NCI-H2171 (cell line): Measurements from ENCODE around the gene KLHL21.

Experiments
- DNase-seq: peaks from one replicate; lab custom pipeline; 2025; lab: John Stamatoyannopoulos, UW

KLHL21 gene

DNA sequence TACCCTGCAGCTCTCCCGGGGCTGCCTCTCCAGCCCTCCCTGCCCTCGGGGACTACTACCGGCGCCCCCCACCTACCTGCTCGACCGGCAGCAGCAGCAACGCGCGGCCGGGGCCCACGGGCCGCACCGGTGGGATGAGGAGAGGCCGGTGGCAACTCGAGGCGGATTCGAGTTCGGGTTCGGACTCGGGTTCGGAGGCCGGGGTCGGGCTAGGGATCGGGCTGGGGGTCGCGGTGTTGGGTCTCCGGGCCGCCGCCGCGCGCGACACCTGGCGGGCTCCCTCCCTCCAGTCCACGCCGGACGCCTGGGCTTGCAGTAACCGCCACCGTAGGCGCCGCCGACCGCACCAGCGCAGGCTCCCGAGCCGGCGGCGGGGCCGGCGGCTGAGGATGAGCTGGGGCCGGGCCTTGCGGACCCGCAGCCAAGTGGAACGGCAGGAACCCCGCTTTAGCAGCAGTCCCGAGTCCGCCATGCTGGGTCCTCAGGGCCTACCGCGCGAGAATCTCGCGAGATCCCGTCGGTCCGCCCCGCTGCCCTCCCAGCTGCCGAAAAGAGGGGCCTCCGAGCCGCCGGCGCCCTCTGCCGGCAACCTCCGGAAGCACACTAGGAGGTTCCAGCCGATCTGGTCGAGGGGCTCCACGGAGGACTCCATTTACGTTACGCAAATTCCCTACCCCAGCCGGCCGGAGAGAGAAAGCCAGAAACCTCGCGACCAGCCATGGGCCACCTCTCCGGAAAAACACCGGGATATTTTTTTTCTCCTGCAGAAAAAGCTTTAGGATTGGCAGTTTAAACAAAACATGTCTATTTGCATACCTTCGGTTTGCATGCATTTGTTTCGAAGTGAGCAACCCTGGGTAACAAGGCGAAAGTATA, 48.4 kb downstream of the KLHL21 start, which contains the start of gene NOL9:
NOL9 (minus strand) TSS at position 483 of the 876 bp plus-strand sequence; CDS start at position 472, 11 bp downstream.
- DNase-seq, result peak; percentile 88

DNA sequence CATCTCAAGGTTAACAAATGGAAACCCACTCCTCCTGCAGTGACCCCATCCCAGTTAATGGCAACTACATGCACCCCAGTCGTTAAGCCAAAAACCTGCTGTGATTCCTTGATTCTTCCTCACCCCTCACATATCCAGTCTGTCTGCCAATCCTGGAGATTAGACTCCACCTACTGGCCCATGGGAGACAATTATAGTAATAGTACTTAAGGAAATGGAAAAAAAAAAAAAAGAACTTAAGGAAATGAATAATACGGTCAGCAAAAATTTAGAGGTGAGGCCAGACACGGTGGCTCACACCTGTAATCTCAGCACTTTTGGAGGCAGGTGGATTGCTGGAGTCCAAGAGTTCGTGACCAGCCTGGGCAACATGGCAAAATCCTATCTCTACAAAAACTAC, 55.4 kb downstream of the KLHL21 start:
- DNase-seq, result no peak

DNA sequence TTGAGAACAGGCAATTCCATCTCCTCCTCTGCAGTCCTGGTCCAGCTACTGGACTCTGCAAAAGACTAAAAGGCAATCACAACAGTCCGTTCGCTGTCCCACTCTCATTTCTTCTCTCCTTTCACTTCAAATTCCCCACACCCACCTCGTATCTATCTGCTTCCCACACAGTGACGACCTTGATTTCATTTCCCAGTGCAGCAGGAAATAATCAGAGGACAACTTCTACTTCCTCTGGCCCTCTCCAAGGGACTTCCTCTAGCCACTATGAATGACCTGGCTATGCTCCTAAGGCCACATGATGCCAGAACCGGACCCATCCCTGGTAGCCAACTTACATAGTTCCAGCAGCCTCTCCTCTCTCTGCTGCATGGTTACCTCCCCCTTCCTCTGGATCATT, 56.3 kb downstream of the KLHL21 start:
- no peak for DNase-seq

DNA sequence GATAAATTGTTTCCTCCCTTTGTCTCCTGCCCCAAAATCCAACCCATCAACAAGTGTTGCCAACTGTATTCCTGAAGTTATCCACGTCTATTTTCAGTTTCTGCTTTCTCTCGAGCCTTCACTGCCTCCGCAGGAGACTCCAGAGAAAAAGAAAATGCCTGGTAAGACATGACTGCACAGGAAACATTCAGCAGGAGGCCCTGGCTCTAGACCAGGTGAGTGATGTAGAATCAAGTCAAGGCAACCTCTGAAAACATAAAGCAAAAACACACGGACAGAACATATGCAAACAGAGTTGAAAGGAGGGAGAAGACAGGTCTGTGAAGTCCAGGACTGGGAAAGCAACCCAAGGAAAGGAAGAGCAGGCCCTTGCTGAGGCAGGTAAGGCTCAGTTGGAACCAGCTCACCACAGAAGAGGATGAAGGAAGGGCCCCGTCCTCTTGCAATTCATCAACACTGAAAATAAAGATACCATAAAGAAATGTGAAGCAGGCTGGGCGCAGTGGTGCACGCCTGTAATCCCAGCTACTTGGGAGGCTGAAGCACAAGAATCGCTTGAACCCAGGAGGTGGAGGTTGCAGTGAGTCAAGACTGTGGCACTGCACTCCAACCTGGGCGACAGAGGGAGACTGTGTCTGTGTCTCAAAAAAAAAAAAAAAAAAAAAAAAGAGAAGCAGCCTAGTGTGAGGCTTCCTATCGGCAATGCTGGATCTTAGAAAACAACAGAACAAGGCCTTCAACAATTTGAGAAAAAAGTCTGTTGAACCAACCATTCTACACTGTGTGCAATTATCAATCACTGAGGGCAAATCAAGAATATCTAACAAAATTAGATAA, 57.2 kb downstream of the KLHL21 start:
- no peak for DNase-seq

DNA sequence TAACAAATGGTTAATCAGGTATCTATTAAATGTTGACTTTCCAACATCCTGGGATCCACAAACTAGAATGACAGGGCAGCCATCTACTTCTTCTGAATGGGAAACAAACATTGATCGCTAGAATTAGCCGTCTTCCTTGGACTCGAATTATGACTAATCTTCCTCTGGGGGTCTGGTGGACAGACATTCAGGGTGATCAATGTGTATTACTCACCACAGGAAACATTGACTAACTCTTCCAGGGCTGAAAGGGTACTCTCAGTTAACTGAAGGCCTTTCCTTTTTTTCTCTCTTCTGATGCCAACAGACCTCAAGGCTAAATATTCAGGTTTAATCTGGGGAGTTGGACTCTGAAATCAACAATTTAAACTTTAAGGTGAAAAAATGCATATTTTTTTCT, 57.8 kb downstream of the KLHL21 start:
- DNase-seq, result no peak
